K562 (cell line): Measurements from ENCODE around the gene FUCA1. TPM values are rescaled to one million over a fixed set of nuclear protein-coding genes. Genes with fewer than 3 reads are reported as not detected.

Source experiments
- CCNT2 ChIP-seq: IDR thresholded peaks from 2 replicates; pipeline ENCODE4 v1.6.1; 2011; ENCODE audit warnings: borderline replicate concordance, low read depth, mild to moderate bottlenecking, moderate library complexity, mixed read lengths, low read length; ENCODE audit not compliant: insufficient read length; ENCODE audit errors: extremely low read depth
- CEBPG ChIP-seq, 3 experiments: fragments of 200-800 bp in 1 of 3; sonication (Bioruptor generic) in 1 of 3; sonication (generic) in 1 of 3; formaldehyde crosslinking in 1 of 3; IDR thresholded peaks in 2 of 3; conservative IDR thresholded peaks in 1 of 3; 2 replicates each; pipeline versions ENCODE4 v1.6.1 to v1.8.0; 2016 to 2022; ENCODE audit warnings: missing compliant biosample characterization in 2 of 3, missing genetic modification characterization in 2 of 3, mild to moderate bottlenecking in 1 of 3, missing genetic modification reagents in 1 of 3
- HMGN3 ChIP-seq: IDR thresholded peaks from 2 replicates; pipeline ENCODE4 v1.6.1; 2011; ENCODE audit warnings: borderline replicate concordance, low read depth, mild to moderate bottlenecking, mixed read lengths, low read length; ENCODE audit not compliant: insufficient read length; ENCODE audit errors: extremely low read depth
- HMGXB4 ChIP-seq: sonication (generic); formaldehyde crosslinking; IDR thresholded peaks from 2 replicates; pipeline ENCODE4 v1.8.1; 2023; ENCODE audit warnings: mild to moderate bottlenecking, missing genetic modification reagents
- KDM5B ChIP-seq: fragments of 200-600 bp; sonication (generic); IDR thresholded peaks from 2 replicates; pipeline ENCODE4 v1.6.1; 2012; ENCODE audit warnings: low read depth, mild to moderate bottlenecking, moderate library complexity, low read length, control low read depth, inconsistent platforms; ENCODE audit not compliant: insufficient replicate concordance
- NRF1 ChIP-seq, 2 experiments: fragments of 450-650 bp; IDR thresholded peaks in 1 of 2; conservative IDR thresholded peaks in 1 of 2; 2 replicates each; pipeline ENCODE4 v1.6.1; 2014; ENCODE audit warnings: mild to moderate bottlenecking in 2 of 2
- PHF8 ChIP-seq: fragments of 200-600 bp; sonication (generic); IDR thresholded peaks from 2 replicates; pipeline ENCODE4 v1.6.1; 2012; ENCODE audit warnings: mixed run types, mild to moderate bottlenecking, inconsistent platforms, low read length, moderate library complexity, borderline replicate concordance
- POLR2A ChIP-seq: fragments of 450-650 bp; conservative IDR thresholded peaks from 2 replicates; pipeline ENCODE4 v1.6.1; 2016
- SP1 ChIP-seq: sonication (generic); formaldehyde crosslinking; IDR thresholded peaks from 2 replicates; pipeline ENCODE4 v1.8.1; 2022; ENCODE audit warnings: mild to moderate bottlenecking, missing genetic modification reagents
- SUPT5H ChIP-seq: fragments of 450-650 bp; IDR thresholded peaks from 2 replicates; pipeline ENCODE4 v1.6.1; 2016
- TARDBP ChIP-seq: fragments of 450-650 bp; IDR thresholded peaks from 2 replicates; pipeline ENCODE4 v1.6.1; 2016
- VEZF1 ChIP-seq: fragments of 200-800 bp; sonication (Bioruptor generic); IDR thresholded peaks from 2 replicates; pipeline ENCODE4 v1.6.1; 2017; ENCODE audit warnings: missing genetic modification characterization, missing compliant biosample characterization
- ZC3H4 ChIP-seq: sonication (generic); formaldehyde crosslinking; IDR thresholded peaks from 2 replicates; pipeline ENCODE4 v1.9.0; 2021; ENCODE audit warnings: missing genetic modification reagents, borderline replicate concordance
- ZKSCAN1 ChIP-seq: fragments of 150-350 bp; IDR thresholded peaks from 2 replicates; pipeline ENCODE4 v1.6.1; 2016; ENCODE audit warnings: low read depth, low read length
- ZKSCAN3 ChIP-seq: fragments of 250-450 bp; sonication (Bioruptor Pico); IDR thresholded peaks from 2 replicates; pipeline ENCODE4 v1.4.0; 2020
- ZNF212 ChIP-seq: fragments of 450-650 bp; formaldehyde crosslinking; IDR thresholded peaks from 2 replicates; pipeline ENCODE4 v1.4.0; 2020; ENCODE audit warnings: mild to moderate bottlenecking
- ZNF263 ChIP-seq: sonication (generic); formaldehyde crosslinking; IDR thresholded peaks from 2 replicates; pipeline ENCODE4 v1.8.0; 2022; ENCODE audit warnings: mild to moderate bottlenecking, missing genetic modification reagents, borderline replicate concordance
- ZNF395 ChIP-seq: fragments of 200-800 bp; sonication (Bioruptor generic); IDR thresholded peaks from 2 replicates; pipeline ENCODE4 v1.6.1; 2017; ENCODE audit warnings: missing genetic modification characterization, missing compliant biosample characterization
- ZNF644 ChIP-seq: fragments of 200-800 bp; sonication (Bioruptor generic); IDR thresholded peaks from 2 replicates; pipeline ENCODE4 v1.6.1; 2016; ENCODE audit warnings: low read depth, missing genetic modification characterization, missing compliant biosample characterization
- polyA plus RNA-seq, 8 experiments: library from polyadenylated mRNA; depleted of rRNA in 4 of 8; stranded (reverse) in 5 of 8; unstranded in 3 of 8; fragments of >200 nt; fragmentation: Nextera tagmentation in 2 of 8; fragmentation: Illumina TruSeq in 1 of 8; extraction: Ambion mirVana in 2 of 8; extraction: Trizol in 1 of 8; gene quantifications; 2 replicates each; pipeline versions ENCODE4 v1.2.1 to v1.2.3, GENCODE V29; 2011 to 2014; ENCODE audit warnings: inconsistent platforms in 1 of 8, missing spikeins in 1 of 8
- total RNA-seq, 7 experiments: library from RNA; depleted of rRNA in 6 of 7; stranded (reverse); fragments of >200 nt in 6 of 7; fragmentation: Illumina TruSeq in 2 of 7; extraction: Trizol in 2 of 7; gene quantifications; 2 replicates each; pipeline versions ENCODE4 v1.2.1 to v1.2.3, GENCODE V29; 2011 to 2021; ENCODE audit warnings: low replicate concordance in 1 of 7
- TF ChIP-seq, protein P1 (sequence below): fragments of 250-450 bp; sonication (Bioruptor Pico); IDR thresholded peaks from 2 replicates; pipeline ENCODE4 v1.4.0; 2020; ENCODE audit warnings: mild to moderate bottlenecking

Gene FUCA1
- total and polyA plus RNA-seq, 9 of the 15 experiments (the other 6 are each of a cell fraction or from before 2014, with no cell fraction given): 7.0 to 20.5 (median 13.5) TPM

- TF ChIP-seq ZKSCAN1 (no peak; the same call in 1 of the 2 replicates), ZC3H4 (CRISPR knock-in tag) (peak; percentile 33; the same call in 1 of the 2 replicates), CCNT2 (peak; percentile 93), ZNF263 (CRISPR knock-in tag) (peak; percentile 62), ZKSCAN3 (CRISPR knock-in tag) (no peak), HMGN3 (peak; percentile 85), ZNF644 (tag) (no peak), SP1 (CRISPR knock-in tag) (peak; percentile 96), ZNF395 (no peak; the same call in 1 of the 2 replicates), TARDBP (peak; percentile 59; the same call in 1 of the 2 replicates), HMGXB4 (CRISPR knock-in tag) (0 out of 2 replicates have a peak, but pooled peaks have one; percentile 71), KDM5B (peak; percentile 77), ZNF212 (CRISPR knock-in tag) (no peak), VEZF1 (peak; percentile 82), PHF8 (peak; percentile 76), NRF1 (conservative IDR thresholded peaks at IDR 0.05 in 1 of 2, IDR thresholded peaks at IDR 0.05 in 1 of 2) (peak; percentile 81 to 85), CEBPG (CRISPR knock-in tag; IDR thresholded peaks at IDR 0.05) (no peak), CEBPG (tag; conservative IDR thresholded peaks at IDR 0.05 in 1 of 2, IDR thresholded peaks at IDR 0.05 in 1 of 2) (no peak), POLR2A (peak; percentile 89), SUPT5H (peak; percentile 82)
- TF ChIP-seq, protein P1, sequence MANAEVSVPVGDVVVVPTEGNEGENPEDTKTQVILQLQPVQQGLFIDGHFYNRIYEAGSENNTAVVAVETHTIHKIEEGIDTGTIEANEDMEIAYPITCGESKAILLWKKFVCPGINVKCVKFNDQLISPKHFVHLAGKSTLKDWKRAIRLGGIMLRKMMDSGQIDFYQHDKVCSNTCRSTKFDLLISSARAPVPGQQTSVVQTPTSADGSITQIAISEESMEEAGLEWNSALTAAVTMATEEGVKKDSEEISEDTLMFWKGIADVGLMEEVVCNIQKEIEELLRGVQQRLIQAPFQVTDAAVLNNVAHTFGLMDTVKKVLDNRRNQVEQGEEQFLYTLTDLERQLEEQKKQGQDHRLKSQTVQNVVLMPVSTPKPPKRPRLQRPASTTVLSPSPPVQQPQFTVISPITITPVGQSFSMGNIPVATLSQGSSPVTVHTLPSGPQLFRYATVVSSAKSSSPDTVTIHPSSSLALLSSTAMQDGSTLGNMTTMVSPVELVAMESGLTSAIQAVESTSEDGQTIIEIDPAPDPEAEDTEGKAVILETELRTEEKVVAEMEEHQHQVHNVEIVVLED (CRISPR knock-in tag): peak; percentile 78
Measured at GRCh38 chr1:23800400-23801337, 67.4 kb downstream of the FUCA1 start, which contains the start of gene GALE (continued).
